ENCODE data around the gene VOPP1.

VOPP1 gene

GRCh38 chr7:55444786-55445185 is 127.5 kb downstream of the VOPP1 start:
- H3K4me3 ChIP-seq (ENCODE audit: low read depth, low read length): no peak overlapping the region
- no peak for TF ChIP-seq CTCF (IDR thresholded peaks at IDR 0.05; ENCODE audit: low read depth, low read length)

- no peak overlapping the region for H3K4me3 ChIP-seq (ENCODE audit: low read depth, low read length)
- no peak for TF ChIP-seq CTCF (IDR thresholded peaks at IDR 0.05; ENCODE audit: low read depth, low read length)
Measured at GRCh38 chr7:55441774-55442522, 130.4 kb downstream of the VOPP1 start.

GRCh38 chr7:55441002-55441401 is 131.3 kb downstream of the VOPP1 start:
- H3K4me3 ChIP-seq (ENCODE audit: low read depth, low read length): no peak overlapping the region
- TF ChIP-seq CTCF (IDR thresholded peaks at IDR 0.05; ENCODE audit: low read depth, low read length): no peak

- no peak overlapping the region for H3K4me3 ChIP-seq (ENCODE audit: low read depth, low read length)
- TF ChIP-seq CTCF (IDR thresholded peaks at IDR 0.05; ENCODE audit: low read depth, low read length): no peak
Measured at GRCh38 chr7:55440040-55440690, 132.1 kb downstream of the VOPP1 start.

GRCh38 chr7:55439627-55440026 is 132.7 kb downstream of the VOPP1 start:
- no peak overlapping the region for H3K4me3 ChIP-seq (ENCODE audit: low read depth, low read length)
- no peak for TF ChIP-seq CTCF (IDR thresholded peaks at IDR 0.05; ENCODE audit: low read depth, low read length)

- TF ChIP-seq CTCF (IDR thresholded peaks at IDR 0.05; ENCODE audit: low read depth, low read length): no peak
- H3K4me3 ChIP-seq (ENCODE audit: low read depth, low read length): no peak overlapping the region
Measured at GRCh38 chr7:55438757-55439525, 133.4 kb downstream of the VOPP1 start.

Data from WI38 (cell line).